K562 (cell line): ENCODE results near the gene POC5. TPM values are rescaled to one million over a fixed set of nuclear protein-coding genes. Genes with fewer than 3 reads are reported as not detected.
A peak's percentile ranks its signal among the peaks of the same experiment; 100 is the strongest.

Experiments used
- GTF2F1 ChIP-seq: IDR thresholded peaks from 2 replicates; pipeline ENCODE4 v1.6.1; 2011; ENCODE audit warnings: low read depth, low read length, improper control_type of control experiment
- POLR3A ChIP-seq: IDR thresholded peaks from 2 replicates; pipeline ENCODE4 v1.6.1; 2011; ENCODE audit warnings: borderline replicate concordance, mild to moderate bottlenecking, moderate library complexity; ENCODE audit not compliant: insufficient read length, insufficient read depth; ENCODE audit errors: extremely low read depth
- RAD51 ChIP-seq: fragments of 450-650 bp; IDR thresholded peaks from 2 replicates; pipeline ENCODE4 v1.7.1; 2016; ENCODE audit warnings: low read depth, mild to moderate bottlenecking, borderline replicate concordance
- RBFOX2 ChIP-seq: fragments of 200-400 bp; formaldehyde crosslinking; IDR thresholded peaks from 2 replicates; pipeline ENCODE4 v1.6.1; 2017; ENCODE audit warnings: low read depth, mild to moderate bottlenecking, low read length, moderate library complexity
- U2AF1 ChIP-seq: fragments of 200-400 bp; formaldehyde crosslinking; optimal IDR thresholded peaks from 2 replicates; pipeline ENCODE3; 2017; ENCODE audit warnings: mild to moderate bottlenecking, low read depth, low read length, moderate library complexity
- ZNF586 ChIP-seq: fragments of 450-650 bp; formaldehyde crosslinking; conservative IDR thresholded peaks from 2 replicates; pipeline ENCODE4 v1.4.0; 2020; ENCODE audit warnings: mild to moderate bottlenecking, moderate library complexity
- ZNF75A ChIP-seq: fragments of 450-650 bp; formaldehyde crosslinking; IDR thresholded peaks from 2 replicates; pipeline ENCODE4 v1.4.0; 2020; ENCODE audit warnings: mild to moderate bottlenecking
- polyA plus RNA-seq, 8 experiments: library from polyadenylated mRNA; depleted of rRNA in 4 of 8; stranded (reverse) in 5 of 8; unstranded in 3 of 8; fragments of >200 nt; fragmentation: Nextera tagmentation in 2 of 8; fragmentation: Illumina TruSeq in 1 of 8; extraction: Ambion mirVana in 2 of 8; extraction: Trizol in 1 of 8; gene quantifications; 2 replicates each; pipeline versions ENCODE4 v1.2.1 to v1.2.3, GENCODE V29; 2011 to 2014; ENCODE audit warnings: inconsistent platforms in 1 of 8, missing spikeins in 1 of 8
- total RNA-seq, 7 experiments: library from RNA; depleted of rRNA in 6 of 7; stranded (reverse); fragments of >200 nt in 6 of 7; fragmentation: Illumina TruSeq in 2 of 7; extraction: Trizol in 2 of 7; gene quantifications; 2 replicates each; pipeline versions ENCODE4 v1.2.1 to v1.2.3, GENCODE V29; 2011 to 2021; ENCODE audit warnings: low replicate concordance in 1 of 7
- TF ChIP-seq, protein P1 (sequence below): fragments of 250-450 bp; sonication (Bioruptor Pico); IDR thresholded peaks from 2 replicates; pipeline ENCODE4 v1.4.0; 2020; ENCODE audit warnings: mild to moderate bottlenecking, moderate library complexity
- TF ChIP-seq, protein P2 (sequence below): fragments of 450-650 bp; IDR thresholded peaks from 2 replicates; pipeline ENCODE4 v1.6.1; 2016; ENCODE audit warnings: mild to moderate bottlenecking
- TF ChIP-seq, protein P3 (sequence below): sonication (generic); formaldehyde crosslinking; IDR thresholded peaks from 2 replicates; pipeline ENCODE4 v1.8.0; 2022; ENCODE audit warnings: missing genetic modification reagents, mild to moderate bottlenecking, moderate library complexity, borderline replicate concordance
- TF ChIP-seq, protein P4 (sequence below): fragments of 450-650 bp; formaldehyde crosslinking; IDR thresholded peaks from 2 replicates; pipeline ENCODE4 v1.4.0; 2022; ENCODE audit warnings: mild to moderate bottlenecking, moderate library complexity
- TF ChIP-seq, protein P5 (sequence below): fragments of 250-450 bp; sonication (Bioruptor Pico); IDR thresholded peaks from 2 replicates; pipeline ENCODE4 v1.8.0; 2022; ENCODE audit warnings: inconsistent platforms, mild to moderate bottlenecking, moderate library complexity, borderline replicate concordance
- TF ChIP-seq, protein P6 (sequence below): fragments of 450-650 bp; IDR thresholded peaks from one replicate; pipeline ENCODE4 v1.6.1; 2018; ENCODE audit warnings: mild to moderate bottlenecking, moderate library complexity; ENCODE audit not compliant: partially characterized antibody
- TF ChIP-seq, protein P7 (sequence below): sonication (generic); formaldehyde crosslinking; IDR thresholded peaks from 2 replicates; pipeline ENCODE4 v1.8.0; 2022; ENCODE audit warnings: missing genetic modification reagents, mild to moderate bottlenecking, borderline replicate concordance

The POC5 gene
- total and polyA plus RNA-seq, 9 of the 15 experiments (the other 6 are each of a cell fraction or from before 2014, with no cell fraction given) = 14.5 to 38.2 (median 27.0) TPM

DNA sequence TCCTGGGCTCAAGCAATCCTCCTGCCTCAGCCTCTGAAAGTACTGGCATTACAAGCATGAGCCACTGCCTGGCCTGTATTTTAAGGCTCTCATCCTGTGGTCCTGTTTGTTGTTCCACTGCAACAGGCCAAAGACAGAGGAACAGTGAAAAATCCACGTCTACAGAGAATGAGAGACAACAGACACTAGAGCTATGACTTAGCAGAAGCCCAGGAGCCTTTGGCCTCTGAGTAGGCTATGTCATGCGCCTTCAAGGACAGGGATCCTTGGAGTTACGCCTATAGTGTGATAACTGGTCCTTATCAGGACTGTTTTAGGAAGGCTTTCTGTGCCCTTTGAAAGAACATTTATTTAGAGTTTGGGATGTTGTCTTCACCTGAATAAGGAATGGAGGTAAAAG is 10.5 kb downstream of the POC5 start (continued):
- TF ChIP-seq, protein P1, sequence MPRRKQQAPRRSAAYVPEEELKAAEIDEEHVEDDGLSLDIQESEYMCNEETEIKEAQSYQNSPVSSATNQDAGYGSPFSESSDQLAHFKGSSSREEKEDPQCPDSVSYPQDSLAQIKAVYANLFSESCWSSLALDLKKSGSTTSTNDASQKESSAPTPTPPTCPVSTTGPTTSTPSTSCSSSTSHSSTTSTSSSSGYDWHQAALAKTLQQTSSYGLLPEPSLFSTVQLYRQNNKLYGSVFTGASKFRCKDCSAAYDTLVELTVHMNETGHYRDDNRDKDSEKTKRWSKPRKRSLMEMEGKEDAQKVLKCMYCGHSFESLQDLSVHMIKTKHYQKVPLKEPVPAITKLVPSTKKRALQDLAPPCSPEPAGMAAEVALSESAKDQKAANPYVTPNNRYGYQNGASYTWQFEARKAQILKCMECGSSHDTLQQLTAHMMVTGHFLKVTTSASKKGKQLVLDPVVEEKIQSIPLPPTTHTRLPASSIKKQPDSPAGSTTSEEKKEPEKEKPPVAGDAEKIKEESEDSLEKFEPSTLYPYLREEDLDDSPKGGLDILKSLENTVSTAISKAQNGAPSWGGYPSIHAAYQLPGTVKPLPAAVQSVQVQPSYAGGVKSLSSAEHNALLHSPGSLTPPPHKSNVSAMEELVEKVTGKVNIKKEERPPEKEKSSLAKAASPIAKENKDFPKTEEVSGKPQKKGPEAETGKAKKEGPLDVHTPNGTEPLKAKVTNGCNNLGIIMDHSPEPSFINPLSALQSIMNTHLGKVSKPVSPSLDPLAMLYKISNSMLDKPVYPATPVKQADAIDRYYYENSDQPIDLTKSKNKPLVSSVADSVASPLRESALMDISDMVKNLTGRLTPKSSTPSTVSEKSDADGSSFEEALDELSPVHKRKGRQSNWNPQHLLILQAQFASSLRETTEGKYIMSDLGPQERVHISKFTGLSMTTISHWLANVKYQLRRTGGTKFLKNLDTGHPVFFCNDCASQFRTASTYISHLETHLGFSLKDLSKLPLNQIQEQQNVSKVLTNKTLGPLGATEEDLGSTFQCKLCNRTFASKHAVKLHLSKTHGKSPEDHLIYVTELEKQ (CRISPR knock-in tag) = no peak
- TF ChIP-seq GTF2F1 (no peak), RBFOX2 (no peak), ZNF75A (CRISPR knock-in tag) (no peak), ZNF586 (CRISPR knock-in tag) (no peak), RAD51 (peak; percentile 44; the same call in 1 of the 2 replicates), POLR3A (no peak), U2AF1 (no peak)
- TF ChIP-seq, protein P2, sequence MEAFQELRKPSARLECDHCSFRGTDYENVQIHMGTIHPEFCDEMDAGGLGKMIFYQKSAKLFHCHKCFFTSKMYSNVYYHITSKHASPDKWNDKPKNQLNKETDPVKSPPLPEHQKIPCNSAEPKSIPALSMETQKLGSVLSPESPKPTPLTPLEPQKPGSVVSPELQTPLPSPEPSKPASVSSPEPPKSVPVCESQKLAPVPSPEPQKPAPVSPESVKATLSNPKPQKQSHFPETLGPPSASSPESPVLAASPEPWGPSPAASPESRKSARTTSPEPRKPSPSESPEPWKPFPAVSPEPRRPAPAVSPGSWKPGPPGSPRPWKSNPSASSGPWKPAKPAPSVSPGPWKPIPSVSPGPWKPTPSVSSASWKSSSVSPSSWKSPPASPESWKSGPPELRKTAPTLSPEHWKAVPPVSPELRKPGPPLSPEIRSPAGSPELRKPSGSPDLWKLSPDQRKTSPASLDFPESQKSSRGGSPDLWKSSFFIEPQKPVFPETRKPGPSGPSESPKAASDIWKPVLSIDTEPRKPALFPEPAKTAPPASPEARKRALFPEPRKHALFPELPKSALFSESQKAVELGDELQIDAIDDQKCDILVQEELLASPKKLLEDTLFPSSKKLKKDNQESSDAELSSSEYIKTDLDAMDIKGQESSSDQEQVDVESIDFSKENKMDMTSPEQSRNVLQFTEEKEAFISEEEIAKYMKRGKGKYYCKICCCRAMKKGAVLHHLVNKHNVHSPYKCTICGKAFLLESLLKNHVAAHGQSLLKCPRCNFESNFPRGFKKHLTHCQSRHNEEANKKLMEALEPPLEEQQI = no peak
- TF ChIP-seq, protein P3, sequence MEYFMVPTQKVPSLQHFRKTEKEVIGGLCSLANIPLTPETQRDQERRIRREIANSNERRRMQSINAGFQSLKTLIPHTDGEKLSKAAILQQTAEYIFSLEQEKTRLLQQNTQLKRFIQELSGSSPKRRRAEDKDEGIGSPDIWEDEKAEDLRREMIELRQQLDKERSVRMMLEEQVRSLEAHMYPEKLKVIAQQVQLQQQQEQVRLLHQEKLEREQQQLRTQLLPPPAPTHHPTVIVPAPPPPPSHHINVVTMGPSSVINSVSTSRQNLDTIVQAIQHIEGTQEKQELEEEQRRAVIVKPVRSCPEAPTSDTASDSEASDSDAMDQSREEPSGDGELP = no peak
- TF ChIP-seq, protein P4, sequence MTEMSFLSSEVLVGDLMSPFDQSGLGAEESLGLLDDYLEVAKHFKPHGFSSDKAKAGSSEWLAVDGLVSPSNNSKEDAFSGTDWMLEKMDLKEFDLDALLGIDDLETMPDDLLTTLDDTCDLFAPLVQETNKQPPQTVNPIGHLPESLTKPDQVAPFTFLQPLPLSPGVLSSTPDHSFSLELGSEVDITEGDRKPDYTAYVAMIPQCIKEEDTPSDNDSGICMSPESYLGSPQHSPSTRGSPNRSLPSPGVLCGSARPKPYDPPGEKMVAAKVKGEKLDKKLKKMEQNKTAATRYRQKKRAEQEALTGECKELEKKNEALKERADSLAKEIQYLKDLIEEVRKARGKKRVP (CRISPR knock-in tag) = no peak
- TF ChIP-seq, protein P5, sequence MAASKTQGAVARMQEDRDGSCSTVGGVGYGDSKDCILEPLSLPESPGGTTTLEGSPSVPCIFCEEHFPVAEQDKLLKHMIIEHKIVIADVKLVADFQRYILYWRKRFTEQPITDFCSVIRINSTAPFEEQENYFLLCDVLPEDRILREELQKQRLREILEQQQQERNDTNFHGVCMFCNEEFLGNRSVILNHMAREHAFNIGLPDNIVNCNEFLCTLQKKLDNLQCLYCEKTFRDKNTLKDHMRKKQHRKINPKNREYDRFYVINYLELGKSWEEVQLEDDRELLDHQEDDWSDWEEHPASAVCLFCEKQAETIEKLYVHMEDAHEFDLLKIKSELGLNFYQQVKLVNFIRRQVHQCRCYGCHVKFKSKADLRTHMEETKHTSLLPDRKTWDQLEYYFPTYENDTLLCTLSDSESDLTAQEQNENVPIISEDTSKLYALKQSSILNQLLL = no peak
- TF ChIP-seq, protein P6, sequence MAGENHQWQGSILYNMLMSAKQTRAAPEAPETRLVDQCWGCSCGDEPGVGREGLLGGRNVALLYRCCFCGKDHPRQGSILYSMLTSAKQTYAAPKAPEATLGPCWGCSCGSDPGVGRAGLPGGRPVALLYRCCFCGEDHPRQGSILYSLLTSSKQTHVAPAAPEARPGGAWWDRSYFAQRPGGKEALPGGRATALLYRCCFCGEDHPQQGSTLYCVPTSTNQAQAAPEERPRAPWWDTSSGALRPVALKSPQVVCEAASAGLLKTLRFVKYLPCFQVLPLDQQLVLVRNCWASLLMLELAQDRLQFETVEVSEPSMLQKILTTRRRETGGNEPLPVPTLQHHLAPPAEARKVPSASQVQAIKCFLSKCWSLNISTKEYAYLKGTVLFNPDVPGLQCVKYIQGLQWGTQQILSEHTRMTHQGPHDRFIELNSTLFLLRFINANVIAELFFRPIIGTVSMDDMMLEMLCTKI = no peak
- TF ChIP-seq, protein P7, sequence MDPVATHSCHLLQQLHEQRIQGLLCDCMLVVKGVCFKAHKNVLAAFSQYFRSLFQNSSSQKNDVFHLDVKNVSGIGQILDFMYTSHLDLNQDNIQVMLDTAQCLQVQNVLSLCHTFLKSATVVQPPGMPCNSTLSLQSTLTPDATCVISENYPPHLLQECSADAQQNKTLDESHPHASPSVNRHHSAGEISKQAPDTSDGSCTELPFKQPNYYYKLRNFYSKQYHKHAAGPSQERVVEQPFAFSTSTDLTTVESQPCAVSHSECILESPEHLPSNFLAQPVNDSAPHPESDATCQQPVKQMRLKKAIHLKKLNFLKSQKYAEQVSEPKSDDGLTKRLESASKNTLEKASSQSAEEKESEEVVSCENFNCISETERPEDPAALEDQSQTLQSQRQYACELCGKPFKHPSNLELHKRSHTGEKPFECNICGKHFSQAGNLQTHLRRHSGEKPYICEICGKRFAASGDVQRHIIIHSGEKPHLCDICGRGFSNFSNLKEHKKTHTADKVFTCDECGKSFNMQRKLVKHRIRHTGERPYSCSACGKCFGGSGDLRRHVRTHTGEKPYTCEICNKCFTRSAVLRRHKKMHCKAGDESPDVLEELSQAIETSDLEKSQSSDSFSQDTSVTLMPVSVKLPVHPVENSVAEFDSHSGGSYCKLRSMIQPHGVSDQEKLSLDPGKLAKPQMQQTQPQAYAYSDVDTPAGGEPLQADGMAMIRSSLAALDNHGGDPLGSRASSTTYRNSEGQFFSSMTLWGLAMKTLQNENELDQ (CRISPR knock-in tag) = no peak
